Measurements from ENCODE around the gene ST7.
A peak's percentile ranks its signal among the peaks of the same experiment; 100 is the strongest.

- TF ChIP-seq CTCF (IDR thresholded peaks at IDR 0.05; ENCODE audit: extremely low read depth in 1 of 2, insufficient read depth in 1 of 2, low read depth in 1 of 2, low read length in 2 of 2) (no peak), POLR2A (IDR thresholded peaks at IDR 0.05; ENCODE audit: low read depth, low read length) (no peak), JUN (IDR thresholded peaks at IDR 0.05; ENCODE audit: borderline replicate concordance, insufficient read depth, insufficient read length, low read depth) (peak; percentile 26), POLR2AphosphoS5 (IDR thresholded peaks at IDR 0.05; ENCODE audit: insufficient read depth, low read depth, low read length) (peak; percentile 18), EZH2 (IDR thresholded peaks at IDR 0.05; ENCODE audit: borderline replicate concordance, low read depth, low read length, severe bottlenecking) (no peak), FOS (IDR thresholded peaks at IDR 0.05; ENCODE audit: borderline replicate concordance, insufficient read depth, low read length) (peak; percentile 39), MYC (IDR thresholded peaks at IDR 0.05; ENCODE audit: low read depth, low read length) (no peak), GATA2 (IDR thresholded peaks at IDR 0.05; ENCODE audit: insufficient read depth, insufficient read length, low read depth, low read length) (no peak)
- TF ChIP-seq, protein P1, sequence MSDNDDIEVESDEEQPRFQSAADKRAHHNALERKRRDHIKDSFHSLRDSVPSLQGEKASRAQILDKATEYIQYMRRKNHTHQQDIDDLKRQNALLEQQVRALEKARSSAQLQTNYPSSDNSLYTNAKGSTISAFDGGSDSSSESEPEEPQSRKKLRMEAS (IDR thresholded peaks at IDR 0.05; ENCODE audit: insufficient read depth, insufficient read length), result no peak
These were observed 81.7 kb downstream of the ST7 start for GRCh38 chr7:117034851-117035464.

Measured in endothelial cell of umbilical vein (primary cell).